HCT116 (cell line): Measurements from ENCODE around the gene ELOA. TPM values are rescaled to one million over a fixed set of nuclear protein-coding genes. Genes with fewer than 3 reads are reported as not detected.

Source experiments
- ATAC-seq: fragments of 200-7000 bp; cut with Tn5 transposase; 2 replicates; pipeline ENCODE4 v1.9.1; 2020; ENCODE audit warnings: mild to moderate bottlenecking, moderate library complexity
- BruUV-seq: library from RNA; stranded (reverse); fragments of 400-500 nt; replicated peaks from 2 replicates; lab custom pipeline; 2021; lab: Mats Ljungman, UMichigan
- CTCF ChIA-PET: fragments of 300-600 bp; sonication (Branson Sonifier 250); formaldehyde crosslinking; loops from one replicate; lab custom pipeline; 2021; ENCODE audit warnings: antibody characterized with exemption; lab: Charles Lee
- POLR2A ChIA-PET: fragments of 300-600, 350-600 bp; sonication (Branson Sonifier 250); formaldehyde crosslinking; loops from one replicate; lab custom pipeline; 2021; ENCODE audit warnings: antibody characterized with exemption; lab: Charles Lee
- RAD21 ChIA-PET, 2 experiments: fragments of 300-600 bp; sonication (Branson Sonifier 250); formaldehyde crosslinking; loops; one replicate each; lab custom pipeline; 2023; ENCODE audit warnings: low total read pairs in 2 of 2; ENCODE audit not compliant: uncharacterized antibody in 2 of 2, unreplicated experiment in 2 of 2, low non-redundant PET in 1 of 2; lab: Charles Lee
- DNase-seq: peaks from one replicate; pipeline ENCODE4 v3.0.0-alpha.2; 2010; ENCODE audit warnings: low read depth, low spot score
- H2AFZ ChIP-seq: fragments of 200-600 bp; shearing (Covaris generic), sonication (generic); 2 replicates; pipeline ENCODE4 v1.6.1; 2017; ENCODE audit warnings: low read depth, mixed run types, mixed read lengths, antibody characterized with exemption, low read length; ENCODE audit not compliant: poor library complexity, severe bottlenecking
- H3K27ac ChIP-seq: 2 replicates; pipeline ENCODE4 v1.5.1; 2012; ENCODE audit warnings: low read depth, low read length
- H3K27me3 ChIP-seq: fragments of 200-600 bp; sonication (generic); 2 replicates; pipeline ENCODE4 v1.6.1; 2016; ENCODE audit warnings: mixed run types, low read length, mixed read lengths; ENCODE audit not compliant: insufficient read depth
- H3K36me3 ChIP-seq, 2 experiments: fragments of 200-500 bp in 1 of 2; fragments of 200-600 bp in 1 of 2; sonication (Bioruptor generic) in 1 of 2; sonication (generic) in 1 of 2; 2 replicates each; pipeline versions ENCODE4 v1.5.1 to v1.6.1; 2014 to 2016; ENCODE audit warnings: low read length in 2 of 2, inconsistent platforms in 1 of 2, mixed read lengths in 1 of 2, mixed run types in 1 of 2; ENCODE audit not compliant: insufficient read depth in 2 of 2, control insufficient read depth in 1 of 2
- H3K4me1 ChIP-seq, 2 experiments: fragments of 200-600 bp in 1 of 2; sonication (generic) in 1 of 2; 2 replicates each; pipeline versions ENCODE4 v1.5.1 to v1.6.1; 2012 to 2017; ENCODE audit warnings: low read length in 2 of 2, inconsistent platforms in 1 of 2, mild to moderate bottlenecking in 1 of 2, mixed read lengths in 1 of 2, mixed run types in 1 of 2, moderate library complexity in 1 of 2; ENCODE audit not compliant: insufficient read depth in 2 of 2, control insufficient read depth in 1 of 2
- H3K4me2 ChIP-seq: fragments of 200-600 bp; sonication (generic); 2 replicates; pipeline ENCODE4 v1.6.1; 2017; ENCODE audit warnings: mixed run types, low read length, mixed read lengths
- H3K4me3 ChIP-seq, 2 experiments: fragments of 200-600 bp in 1 of 2; sonication (generic) in 1 of 2; replicated peaks in 1 of 2; 2 replicates each; pipeline ENCODE4 v1.5.1; 2011 to 2016; ENCODE audit warnings: low read length in 2 of 2, control low read depth in 1 of 2, low read depth in 1 of 2, mild to moderate bottlenecking in 1 of 2, mixed read lengths in 1 of 2, mixed run types in 1 of 2
- H3K79me2 ChIP-seq: fragments of 200-600 bp; sonication (generic); 2 replicates; pipeline ENCODE4 v1.6.1; 2017; ENCODE audit warnings: mild to moderate bottlenecking, mixed run types, low read length, moderate library complexity, mixed read lengths; ENCODE audit not compliant: insufficient read depth
- H3K9ac ChIP-seq: fragments of 200-600 bp; sonication (generic); 2 replicates; pipeline ENCODE4 v1.6.1; 2016; ENCODE audit warnings: low read length, mixed read lengths
- H3K9me2 ChIP-seq: fragments of 200-600 bp; sonication (generic), shearing (Covaris generic); 2 replicates; pipeline ENCODE4 v1.6.1; 2017; ENCODE audit warnings: mixed run types, mild to moderate bottlenecking, moderate library complexity; ENCODE audit not compliant: insufficient read depth
- H3K9me3 ChIP-seq, 2 experiments: fragments of 200-500 bp in 1 of 2; fragments of 200-600 bp in 1 of 2; sonication (Bioruptor generic) in 1 of 2; sonication (generic) in 1 of 2; 2 replicates each; pipeline ENCODE4 v1.6.1; 2014 to 2017; ENCODE audit warnings: low read length in 2 of 2, mixed read lengths in 2 of 2, inconsistent platforms in 1 of 2, low read depth in 1 of 2, mild to moderate bottlenecking in 1 of 2, mixed run types in 1 of 2, moderate library complexity in 1 of 2; ENCODE audit not compliant: control insufficient read depth in 1 of 2, insufficient read depth in 1 of 2
- H4K20me1 ChIP-seq: fragments of 200-600 bp; sonication (generic), shearing (Covaris generic); 2 replicates; pipeline ENCODE4 v1.6.1; 2017; ENCODE audit warnings: mixed run types, mild to moderate bottlenecking, moderate library complexity; ENCODE audit not compliant: insufficient read depth
- CBX3 ChIP-seq: IDR thresholded peaks from 2 replicates; pipeline ENCODE4 v1.6.1; 2012; ENCODE audit warnings: low read depth
- CEBPB ChIP-seq: IDR thresholded peaks from 2 replicates; pipeline ENCODE4 v1.6.1; 2012; ENCODE audit warnings: low read depth
- EZH2 ChIP-seq: fragments of 200-600 bp; sonication (generic); IDR thresholded peaks from 2 replicates; pipeline ENCODE4 v1.6.1; 2017; ENCODE audit warnings: antibody characterized with exemption, mixed run types
- FOSL1 ChIP-seq: IDR thresholded peaks from 2 replicates; pipeline ENCODE4 v1.6.1; 2012; ENCODE audit warnings: low read depth
- POLR2AphosphoS5 ChIP-seq: IDR thresholded peaks from 2 replicates; pipeline ENCODE4 v1.6.1; 2011; ENCODE audit warnings: mild to moderate bottlenecking, low read depth, low read length, moderate library complexity
- TCF7L2 ChIP-seq: IDR thresholded peaks from 2 replicates; pipeline ENCODE4 v1.7.0; 2011; ENCODE audit warnings: borderline replicate concordance, inconsistent platforms; ENCODE audit not compliant: insufficient read depth, insufficient read length; ENCODE audit errors: extremely low read depth
- ZNF274 ChIP-seq: fragments of 200-500 bp; sonication (Bioruptor generic); IDR thresholded peaks from 2 replicates; pipeline ENCODE4 v1.6.1; 2014; ENCODE audit warnings: mild to moderate bottlenecking, low read depth, low read length, inconsistent platforms
- intact Hi-C: fragments of 100-400 bp; cut with micrococcal nuclease; formaldehyde crosslinking; loops from 2 replicates; pipeline ENCODE4 v1.10.0; 2022
- total RNA-seq: library from RNA; stranded (reverse); gene quantifications from one replicate; pipeline ENCODE4 v1.2.1, GENCODE V29; 2021; ENCODE audit not compliant: unreplicated experiment
- TF ChIP-seq, protein P1 (sequence below): IDR thresholded peaks from 2 replicates; pipeline ENCODE4 v1.6.1; 2011; ENCODE audit warnings: mild to moderate bottlenecking, low read length, moderate library complexity; ENCODE audit not compliant: insufficient replicate concordance; ENCODE audit errors: extremely low read depth

ELOA gene
- total RNA-seq, 1 experiment from 2014 or later, result 39.3 TPM

GRCh38 chr1:23694371-23694770 lies 48.9 kb upstream of the ELOA start:
- no peaks in the 10 kb centered on the region for H3K27me3 ChIP-seq
- H2AFZ ChIP-seq, result no peak overlapping the region
- H3K36me3 ChIP-seq, result peaks cover 67 to 75% of the 10 kb centered on the region in 2 experiments
- H3K9me2 ChIP-seq, result no peaks in the 10 kb centered on the region
- peaks cover 4 to 29% of the 10 kb centered on the region in 2 experiments; a peak in 3 of 4 replicates for H3K4me1 ChIP-seq
- no peak for DNase-seq
- intact Hi-C loops, result no loop called here
- POLR2A ChIA-PET, result no interaction called here
- H4K20me1 ChIP-seq, result peaks cover 58% of the 10 kb centered on the region
- H3K9ac ChIP-seq, result no peak overlapping the region
- CTCF ChIA-PET, result no interaction called here
- no peaks in the 10 kb centered on the region for H3K9me3 ChIP-seq
- 0 out of 2 replicates have a peak, but pooled peaks have one; percentile 1 for TF ChIP-seq POLR2AphosphoS5
- TF ChIP-seq FOSL1, result no peak
- TF ChIP-seq EZH2, result no peak
- TF ChIP-seq, all 23 proteins: peak for 1
- ATAC-seq, result no peak
- no TSS peak for BruUV-seq
- Histone ChIP-seq H3K79me2 (peaks cover 78% of the 10 kb centered on the region), H3K4me3 (no peak overlapping the region), H3K27ac (no peak overlapping the region), H3K4me2 (peak overlapping the region; percentile 85; the same call in 1 of the 2 replicates)
- RAD21 ChIA-PET, result no interaction called here

- Histone ChIP-seq H3K9ac (no peak overlapping the region), H3K4me2 (no peak overlapping the region), H2AFZ (no peak overlapping the region), H3K4me3 (no peak overlapping the region), H3K9me3 (no peaks in the 10 kb centered on the region), H3K4me1 (peaks cover 4 to 29% of the 10 kb centered on the region in 2 experiments; a peak in 3 of 4 replicates), H3K36me3 (peaks cover 73 to 87% of the 10 kb centered on the region in 2 experiments), H3K9me2 (no peaks in the 10 kb centered on the region), H3K79me2 (peaks cover 91% of the 10 kb centered on the region), H3K27ac (no peak overlapping the region), H3K27me3 (no peaks in the 10 kb centered on the region), H4K20me1 (peaks cover 67% of the 10 kb centered on the region)
- ChIA-PET POLR2A (no interaction called here), RAD21 (no interaction called here), CTCF (no interaction called here)
- intact Hi-C loops, result no loop called here
- DNase-seq, result no peak
- BruUV-seq, result no TSS peak
- TF ChIP-seq CEBPB, result no peak
- TF ChIP-seq FOSL1, result no peak
- TF ChIP-seq ZNF274, result no peak
- TF ChIP-seq CBX3, result no peak
- TF ChIP-seq, protein P1, sequence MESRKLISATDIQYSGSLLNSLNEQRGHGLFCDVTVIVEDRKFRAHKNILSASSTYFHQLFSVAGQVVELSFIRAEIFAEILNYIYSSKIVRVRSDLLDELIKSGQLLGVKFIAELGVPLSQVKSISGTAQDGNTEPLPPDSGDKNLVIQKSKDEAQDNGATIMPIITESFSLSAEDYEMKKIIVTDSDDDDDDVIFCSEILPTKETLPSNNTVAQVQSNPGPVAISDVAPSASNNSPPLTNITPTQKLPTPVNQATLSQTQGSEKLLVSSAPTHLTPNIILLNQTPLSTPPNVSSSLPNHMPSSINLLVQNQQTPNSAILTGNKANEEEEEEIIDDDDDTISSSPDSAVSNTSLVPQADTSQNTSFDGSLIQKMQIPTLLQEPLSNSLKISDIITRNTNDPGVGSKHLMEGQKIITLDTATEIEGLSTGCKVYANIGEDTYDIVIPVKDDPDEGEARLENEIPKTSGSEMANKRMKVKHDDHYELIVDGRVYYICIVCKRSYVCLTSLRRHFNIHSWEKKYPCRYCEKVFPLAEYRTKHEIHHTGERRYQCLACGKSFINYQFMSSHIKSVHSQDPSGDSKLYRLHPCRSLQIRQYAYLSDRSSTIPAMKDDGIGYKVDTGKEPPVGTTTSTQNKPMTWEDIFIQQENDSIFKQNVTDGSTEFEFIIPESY, result no peak
- no peak for TF ChIP-seq EZH2
- TF ChIP-seq TCF7L2, result no peak
- ATAC-seq, result no peak
Observed at GRCh38 chr1:23695667-23696066, 47.6 kb upstream of the ELOA start.
